HG02852 (cell line): ENCODE measurements around the gene PHETA1.

Experiments used
- ATAC-seq: cut with Tn5 transposase; IDR thresholded peaks from one replicate; pipeline ENCODE4 v1.9.1; 2021; ENCODE audit warnings: mild to moderate bottlenecking, moderate library complexity; ENCODE audit not compliant: unreplicated experiment

Gene PHETA1

GRCh38 chr12:111330800-111331752 is 37.8 kb downstream of the PHETA1 start:
- ATAC-seq: no peak

GRCh38 chr12:111328138-111328537 is 40.8 kb downstream of the PHETA1 start:
- no peak for ATAC-seq

GRCh38 chr12:111327474-111327873 is 41.4 kb downstream of the PHETA1 start:
- ATAC-seq: no peak

- ATAC-seq: no peak
These were observed 46.3 kb downstream of the PHETA1 start for GRCh38 chr12:111322336-111323250.

DNA sequence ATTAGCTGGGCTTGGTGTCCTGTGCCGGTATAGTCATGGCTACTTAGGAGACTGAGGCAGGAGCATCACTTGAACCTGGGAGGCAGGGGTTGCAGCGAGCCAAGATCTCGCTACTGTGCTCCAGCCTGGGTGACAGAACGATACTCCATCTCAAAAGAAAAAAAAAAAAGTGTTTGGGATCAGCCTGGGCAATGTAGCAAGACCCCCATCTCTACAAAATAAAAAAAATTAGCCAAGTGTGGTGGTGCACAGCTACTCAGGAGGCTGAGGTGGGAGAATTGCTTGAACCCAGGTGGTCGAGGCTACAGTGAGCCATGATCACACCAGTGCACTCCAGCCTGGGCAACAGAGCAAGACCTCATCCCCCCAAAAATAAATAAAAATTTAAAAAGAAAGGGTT is 47.6 kb downstream of the PHETA1 start:
- ATAC-seq: no peak

- no peak for ATAC-seq
These were observed 48.4 kb downstream of the PHETA1 start for GRCh38 chr12:111320258-111321050.

GRCh38 chr12:111319600-111320257 is 49.2 kb downstream of the PHETA1 start:
- ATAC-seq: no peak

GRCh38 chr12:111318450-111318849 is 50.4 kb downstream of the PHETA1 start:
- no peak for ATAC-seq

- no peak for ATAC-seq
These were observed 52.2 kb downstream of the PHETA1 start for GRCh38 chr12:111316671-111317070.

DNA sequence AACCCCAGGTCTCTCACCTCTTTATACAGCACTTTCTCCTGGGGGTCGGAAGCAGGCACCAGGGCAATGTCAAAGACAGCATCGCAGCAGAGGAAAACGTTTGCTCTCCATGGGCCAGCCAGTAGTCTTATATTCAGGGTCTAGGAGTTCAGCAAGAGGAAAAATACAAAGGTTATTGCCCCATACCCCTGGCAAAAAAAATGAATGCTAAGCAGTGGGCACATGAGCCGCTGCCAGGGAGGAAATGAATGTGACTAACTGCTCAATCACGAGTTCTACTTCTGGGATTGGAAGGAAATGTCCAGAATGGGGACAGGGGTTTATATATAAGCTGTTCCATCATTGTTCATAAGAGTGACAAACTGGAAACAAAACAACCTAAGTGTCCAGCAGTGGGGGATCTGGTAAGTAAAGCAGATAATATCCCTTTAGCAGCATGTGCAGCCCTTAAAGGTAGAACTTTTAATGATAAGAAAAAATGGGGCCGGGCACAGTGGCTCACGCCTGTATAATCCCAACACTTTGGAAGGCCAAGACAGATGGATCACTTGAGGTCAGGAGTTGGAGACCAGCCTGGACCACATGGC is 53.8 kb downstream of the PHETA1 start:
- no peak for ATAC-seq

DNA sequence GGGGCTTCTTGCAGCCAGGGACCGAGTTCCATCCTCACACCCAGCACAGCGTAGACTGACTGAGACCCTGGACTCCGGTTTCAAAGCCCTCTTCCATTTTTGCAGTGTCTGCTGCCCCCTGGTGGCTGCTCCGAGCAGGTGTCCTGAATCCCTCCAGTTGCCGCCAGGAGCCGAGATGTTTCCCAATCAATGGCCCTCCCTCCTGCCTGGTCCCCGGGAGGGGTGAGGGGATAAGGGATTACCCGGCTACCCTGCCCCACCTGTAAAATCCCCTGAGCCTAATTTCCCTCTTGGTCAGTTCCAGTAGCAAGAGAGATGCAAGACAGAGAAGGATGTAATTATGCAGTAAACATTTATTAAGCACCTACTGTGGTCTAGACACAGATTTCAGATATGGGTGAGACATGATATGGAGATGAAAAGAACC is 55.0 kb downstream of the PHETA1 start:
- no peak for ATAC-seq

DNA sequence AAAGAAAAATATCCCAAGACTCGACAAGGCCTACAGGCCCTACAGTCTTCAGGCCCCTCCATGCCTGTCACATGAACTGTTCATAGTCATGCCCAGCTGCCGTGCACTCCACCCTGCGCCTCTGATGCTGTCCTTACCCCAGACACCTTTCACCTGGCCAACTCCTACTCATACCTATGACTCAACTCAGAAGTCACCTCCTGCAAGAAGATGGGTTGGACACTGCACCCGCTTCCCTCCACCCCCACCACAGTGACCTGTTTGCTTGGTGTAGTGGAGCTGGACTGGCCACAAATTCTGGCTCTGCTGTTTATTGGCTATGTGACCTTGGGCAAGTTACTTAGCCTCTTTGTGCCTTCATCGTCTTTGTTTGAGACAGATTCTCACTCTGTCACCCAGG is 56.2 kb downstream of the PHETA1 start:
- ATAC-seq: no peak

DNA sequence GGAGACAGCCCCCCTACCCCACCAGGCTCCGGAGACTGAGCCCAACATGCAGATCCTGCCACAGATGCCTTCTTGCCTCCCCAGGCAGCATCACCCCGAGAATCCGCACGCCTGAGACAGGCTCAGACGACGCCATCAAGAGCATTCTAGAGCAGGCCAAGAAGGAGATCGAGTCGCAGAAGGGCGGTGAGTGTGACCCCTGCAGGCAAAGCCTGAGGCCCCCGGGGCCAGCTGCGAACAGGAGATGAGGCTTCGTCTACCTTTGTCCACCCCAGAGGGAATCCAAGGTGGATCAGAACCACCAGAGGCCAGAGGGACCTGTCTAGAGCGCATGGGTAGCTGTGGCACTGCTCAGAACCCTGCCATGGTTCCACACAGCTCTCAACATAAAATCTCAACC is 56.9 kb downstream of the PHETA1 start:
- ATAC-seq: no peak

- ATAC-seq: no peak
These were observed 57.9 kb downstream of the PHETA1 start for GRCh38 chr12:111311011-111311410.
